K562 (cell line): ENCODE results near the gene SLC26A11. TPM values are rescaled to one million over a fixed set of nuclear protein-coding genes. Genes with fewer than 3 reads are reported as not detected.

Experiments used
- ATAC-seq: fragments of 200-7000 bp; cut with Tn5 transposase; 3 replicates; pipeline ENCODE4 v1.9.1; 2020; ENCODE audit warnings: moderate library complexity
- BruUV-seq: library from RNA; stranded (reverse); fragments of 400-500 nt; replicated peaks from 2 replicates; lab custom pipeline; 2021; lab: Mats Ljungman, UMichigan
- CTCF ChIA-PET: fragments of 300-600 bp; formaldehyde crosslinking; extraction: SDS; loops from one replicate; lab custom pipeline; 2021; ENCODE audit warnings: low intra/inter-chr PET ratio; lab: Yijun Ruan, JAX
- POLR2A ChIA-PET: fragments of 300-600, 350-650 bp; sonication (Branson Sonifier 250); formaldehyde crosslinking; extraction: SDS; loops from one replicate; lab custom pipeline; 2021; ENCODE audit warnings: antibody characterized with exemption, inconsistent platforms; lab: Yijun Ruan, JAX
- DNase-seq, 4 experiments: peaks; one replicate each; pipeline versions ENCODE4 v3.0.0 to v3.0.0-alpha.2; 2011 to 2018; ENCODE audit warnings: low spot score in 3 of 4, mixed read lengths in 3 of 4; ENCODE audit errors: extremely low read depth in 1 of 4
- FAIRE-seq: peaks from 2 replicates; lab custom pipeline; 2011; peaks lifted over from hg19 to GRCh38; lab: Jason Lieb, UNC
- H2AFZ ChIP-seq: 2 replicates; pipeline ENCODE4 v1.6.0; 2011; ENCODE audit warnings: low read depth, low read length, control low read depth, inconsistent platforms
- H3K27ac ChIP-seq: fragments of 200-600 bp; 3 replicates; pipeline ENCODE4 v1.8.0; 2011; ENCODE audit warnings: low read depth, mild to moderate bottlenecking, control low read depth, inconsistent platforms, low read length, moderate library complexity, mixed read lengths; ENCODE audit errors: extremely low read depth
- H3K27me3 ChIP-seq, 2 experiments: fragments of 300-600 bp in 1 of 2; 2 replicates in 1 of 2; 3 replicates in 1 of 2; pipeline versions ENCODE4 v1.6.0 to v1.8.0; 2011; ENCODE audit warnings: inconsistent platforms in 2 of 2, low read length in 2 of 2, mild to moderate bottlenecking in 1 of 2, mixed read lengths in 1 of 2, moderate library complexity in 1 of 2; ENCODE audit not compliant: control insufficient read depth in 2 of 2, insufficient read depth in 2 of 2
- H3K36me3 ChIP-seq: fragments of 300-600 bp; 3 replicates; pipeline ENCODE4 v1.8.0; 2011; ENCODE audit warnings: mild to moderate bottlenecking, low read length, inconsistent platforms; ENCODE audit not compliant: control insufficient read depth, insufficient read depth
- H3K4me1 ChIP-seq, 2 experiments: fragments of 200-600 bp in 1 of 2; replicated peaks in 1 of 2; 2 replicates in 1 of 2; 3 replicates in 1 of 2; pipeline versions ENCODE4 v1.5.1 to v1.8.0; 2011; ENCODE audit warnings: inconsistent platforms in 2 of 2, low read length in 2 of 2, mild to moderate bottlenecking in 1 of 2, mixed read lengths in 1 of 2, moderate library complexity in 1 of 2; ENCODE audit not compliant: control insufficient read depth in 2 of 2, insufficient read depth in 2 of 2
- H3K4me2 ChIP-seq: 2 replicates; pipeline ENCODE4 v1.6.1; 2011; ENCODE audit warnings: low read length, control low read depth, inconsistent platforms, mixed read lengths; ENCODE audit not compliant: insufficient read depth
- H3K4me3 ChIP-seq: fragments of 200-600 bp; sonication (generic), shearing (Covaris generic); 2 replicates; pipeline ENCODE4 v1.5.1; 2016; ENCODE audit warnings: control low read depth, inconsistent platforms
- H3K79me2 ChIP-seq: fragments of 200-600 bp; 3 replicates; pipeline ENCODE4 v1.8.0; 2011; ENCODE audit warnings: low read length, inconsistent platforms; ENCODE audit not compliant: control insufficient read depth, insufficient read depth
- H3K9ac ChIP-seq, 2 experiments: 2 replicates each; pipeline versions ENCODE4 v1.6.0 to v1.6.1; 2011; ENCODE audit warnings: low read depth in 2 of 2, low read length in 2 of 2, control low read depth in 1 of 2, inconsistent platforms in 1 of 2, mild to moderate bottlenecking in 1 of 2, mixed read lengths in 1 of 2; ENCODE audit not compliant: insufficient read depth in 1 of 2
- H3K9me1 ChIP-seq: one replicate; pipeline ENCODE4 v1.6.0; 2011; ENCODE audit warnings: inconsistent platforms, mild to moderate bottlenecking, low read length, moderate library complexity; ENCODE audit not compliant: control insufficient read depth, insufficient read depth
- H3K9me3 ChIP-seq: replicated peaks from 2 replicates; pipeline ENCODE4 v1.5.1; 2011; ENCODE audit warnings: low read depth, low read length, inconsistent platforms; ENCODE audit not compliant: control insufficient read depth, insufficient read depth
- H4K20me1 ChIP-seq: replicated peaks from 2 replicates; pipeline ENCODE4 v1.6.1; 2011; ENCODE audit warnings: low read length, inconsistent platforms, mixed read lengths; ENCODE audit not compliant: control insufficient read depth, insufficient read depth
- C11orf30 ChIP-seq: fragments of 450-650 bp; IDR thresholded peaks from 2 replicates; pipeline ENCODE4 v1.6.1; 2016; ENCODE audit warnings: low read depth, mild to moderate bottlenecking
- ELF1 ChIP-seq: fragments of 200-800 bp; sonication (Bioruptor generic); IDR thresholded peaks from 2 replicates; pipeline ENCODE4 v1.6.1; 2016; ENCODE audit warnings: missing genetic modification characterization, missing compliant biosample characterization
- ESRRA ChIP-seq: fragments of 450-650 bp; IDR thresholded peaks from 2 replicates; pipeline ENCODE4 v1.6.1; 2014; ENCODE audit warnings: low read depth, mild to moderate bottlenecking, moderate library complexity, borderline replicate concordance
- HMGN3 ChIP-seq: IDR thresholded peaks from 2 replicates; pipeline ENCODE4 v1.6.1; 2011; ENCODE audit warnings: borderline replicate concordance, low read depth, mild to moderate bottlenecking, mixed read lengths, low read length; ENCODE audit not compliant: insufficient read length; ENCODE audit errors: extremely low read depth
- MTA2 ChIP-seq: fragments of 450-650 bp; IDR thresholded peaks from 2 replicates; pipeline ENCODE4 v1.6.1; 2016; ENCODE audit warnings: low read depth
- MXI1 ChIP-seq: IDR thresholded peaks from 2 replicates; pipeline ENCODE4 v1.6.1; 2011; ENCODE audit warnings: low read depth, mild to moderate bottlenecking, improper control_type of control experiment, low read length
- SETDB1 ChIP-seq: IDR thresholded peaks from one replicate; pipeline ENCODE4 v1.6.1; 2012; ENCODE audit warnings: low read length, control low read depth, inconsistent platforms
- SMARCB1 ChIP-seq: IDR thresholded peaks from 2 replicates; pipeline ENCODE4 v1.6.1; 2011; ENCODE audit warnings: improper control_type of control experiment, low read depth; ENCODE audit not compliant: insufficient read length
- SRSF3 ChIP-seq: fragments of 200-400 bp; formaldehyde crosslinking; IDR thresholded peaks from 2 replicates; pipeline ENCODE4 v1.6.1; 2016; ENCODE audit warnings: mild to moderate bottlenecking, low read length, moderate library complexity; ENCODE audit not compliant: insufficient read depth
- ZC3H11A ChIP-seq: IDR thresholded peaks from 2 replicates; pipeline ENCODE4 v1.6.1; 2012; ENCODE audit warnings: low read depth, low read length, improper control_type of control experiment
- ZNF224 ChIP-seq: sonication (generic); formaldehyde crosslinking; IDR thresholded peaks from 2 replicates; pipeline ENCODE4 v1.8.0; 2022; ENCODE audit warnings: mild to moderate bottlenecking, missing genetic modification reagents
- ZNF274 ChIP-seq: IDR thresholded peaks from 2 replicates; pipeline ENCODE4 v1.6.1; 2011; ENCODE audit warnings: low read depth, mild to moderate bottlenecking, low read length, moderate library complexity, borderline replicate concordance
- ZNF311 ChIP-seq: fragments of 250-450 bp; sonication (Bioruptor Pico); IDR thresholded peaks from 2 replicates; pipeline ENCODE4 v1.4.0; 2020; ENCODE audit warnings: mild to moderate bottlenecking, moderate library complexity
- ZNF76 ChIP-seq: fragments of 250-450 bp; sonication (Bioruptor Pico); IDR thresholded peaks from 2 replicates; pipeline ENCODE4 v1.4.0; 2020; ENCODE audit warnings: mild to moderate bottlenecking, moderate library complexity, borderline replicate concordance
- ZSCAN32 ChIP-seq: fragments of 450-650 bp; formaldehyde crosslinking; IDR thresholded peaks from 2 replicates; pipeline ENCODE4 v1.4.0; 2020; ENCODE audit warnings: mild to moderate bottlenecking, moderate library complexity
- WGBS: fragments of 100-300 bp; shearing (Covaris generic); methylation state at CpG from one replicate; pipeline ENCODE4 v1.1.6; 2016; ENCODE audit warnings: low coverage, mixed read lengths; ENCODE audit not compliant: insufficient coverage; ENCODE audit errors: missing lambda C conversion rate; 5-methylcytosine and 5-hydroxymethylcytosine counted together
- in situ Hi-C: fragments of 300-500 bp; cut with MboI; formaldehyde crosslinking; loops from 4 replicates; pipeline ENCODE4 v1.15.0; 2018; ENCODE audit warnings: inconsistent platforms, mixed read lengths
- intact Hi-C: fragments of 100-400 bp; cut with micrococcal nuclease; formaldehyde crosslinking; loops from 2 replicates; pipeline ENCODE4 v1.14.2; 2022
- polyA plus RNA-seq, 8 experiments: library from polyadenylated mRNA; depleted of rRNA in 4 of 8; stranded (reverse) in 5 of 8; unstranded in 3 of 8; fragments of >200 nt; fragmentation: Nextera tagmentation in 2 of 8; fragmentation: Illumina TruSeq in 1 of 8; extraction: Ambion mirVana in 2 of 8; extraction: Trizol in 1 of 8; gene quantifications; 2 replicates each; pipeline versions ENCODE4 v1.2.1 to v1.2.3, GENCODE V29; 2011 to 2014; ENCODE audit warnings: inconsistent platforms in 1 of 8, missing spikeins in 1 of 8
- total RNA-seq, 7 experiments: library from RNA; depleted of rRNA in 6 of 7; stranded (reverse); fragments of >200 nt in 6 of 7; fragmentation: Illumina TruSeq in 2 of 7; extraction: Trizol in 2 of 7; gene quantifications; 2 replicates each; pipeline versions ENCODE4 v1.2.1 to v1.2.3, GENCODE V29; 2011 to 2021; ENCODE audit warnings: low replicate concordance in 1 of 7
- TF ChIP-seq, protein P1 (sequence below): fragments of 450-650 bp; IDR thresholded peaks from 2 replicates; pipeline ENCODE4 v1.6.1; 2016; ENCODE audit warnings: borderline replicate concordance
- TF ChIP-seq, protein P2 (sequence below): fragments of 150-350 bp; conservative IDR thresholded peaks from 2 replicates; pipeline ENCODE4 v1.6.1; 2014; ENCODE audit warnings: low read length
- TF ChIP-seq, protein P3 (sequence below): sonication (generic); formaldehyde crosslinking; IDR thresholded peaks from 2 replicates; pipeline ENCODE4 v1.8.0; 2022; ENCODE audit warnings: missing genetic modification reagents, mild to moderate bottlenecking, borderline replicate concordance

Gene SLC26A11
- total and polyA plus RNA-seq, 9 of the 15 experiments (the other 6 are each of a cell fraction or from before 2014, with no cell fraction given), result 0.06 to 3.1 (median 1.2) TPM; not detected in 1

DNA sequence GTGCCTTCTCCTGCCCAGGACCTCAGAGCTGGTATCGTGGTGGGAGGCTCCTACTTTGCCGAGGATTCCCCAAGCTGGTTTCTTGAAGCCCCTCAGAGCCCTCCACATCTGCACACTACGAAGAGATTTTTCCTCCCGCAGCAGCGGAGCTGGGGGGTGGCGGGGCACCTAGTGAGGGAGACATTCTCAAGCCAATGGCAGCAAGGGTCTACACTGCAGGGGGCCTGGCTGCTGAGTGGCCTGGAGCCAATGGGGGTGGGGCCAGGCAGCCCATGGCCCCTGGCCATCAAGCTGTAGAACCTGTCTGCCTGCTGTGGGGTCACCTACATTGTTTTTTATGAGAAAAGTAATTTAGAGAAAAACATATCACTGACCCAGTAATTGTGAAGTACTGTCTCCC is 5.0 kb downstream of the SLC26A11 start (continued):
- TF ChIP-seq MTA2 (no peak), ELF1 (tag) (no peak), ZSCAN32 (CRISPR knock-in tag) (no peak), ZNF274 (no peak), SMARCB1 (no peak)

DNA sequence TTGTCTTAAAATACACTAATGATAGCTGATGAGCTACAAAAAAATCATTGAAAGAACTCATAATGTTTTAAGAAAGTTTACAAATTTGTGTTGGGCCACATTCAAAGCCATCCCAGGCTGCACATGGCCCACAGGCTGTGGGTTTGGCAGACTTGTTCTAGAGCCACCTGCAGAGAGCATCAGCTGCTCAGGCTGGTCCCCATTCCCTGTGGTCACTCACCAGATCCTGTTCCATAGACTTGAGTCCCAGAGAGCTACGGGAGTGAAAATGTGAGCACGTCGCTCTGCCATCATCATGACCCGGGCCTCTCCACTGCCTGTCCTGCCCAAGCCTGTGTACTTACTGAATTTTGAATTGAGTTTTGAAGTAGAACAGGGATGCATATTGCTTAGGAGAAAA is 6.9 kb downstream of the SLC26A11 start:
- DNase-seq, result no peak
- in situ Hi-C loops, result no loop called here
- Histone ChIP-seq H3K9me1 (no peaks in the 10 kb centered on the region), H3K4me3 (no peak overlapping the region), H3K79me2 (no peaks in the 10 kb centered on the region), H4K20me1 (no peaks in the 10 kb centered on the region), H3K4me1 (peaks cover 0 to 17% of the 10 kb centered on the region in 2 experiments; a peak in 2 of 5 replicates), H3K27ac (no peak overlapping the region), H3K4me2 (no peak overlapping the region), H3K36me3 (no peaks in the 10 kb centered on the region), H3K9me3 (no peaks in the 10 kb centered on the region), H2AFZ (no peak overlapping the region), H3K9ac (no peak overlapping the region), H3K27me3 (no peaks in the 10 kb centered on the region)
- ATAC-seq, result no peak
- BruUV-seq, result no TSS peak
- intact Hi-C loops, result no loop called here
- CTCF ChIA-PET, result no interaction called here
- no peak for FAIRE-seq
- WGBS, result 65% methylated on average over 4 of the region's 4 CpGs
- POLR2A ChIA-PET, result interaction anchor here (0.8 to 2.9 kb wide), 2 partner anchors 8 to 41 kb away, joined by 3 to 9 read pairs; no protein-coding TSS in a partner anchor
- TF ChIP-seq ZNF76 (CRISPR knock-in tag) (no peak), ZC3H11A (no peak), SETDB1 (no peak), MXI1 (no peak), C11orf30 (no peak), SRSF3 (no peak), ZNF224 (no peak), ZNF311 (no peak), ESRRA (no peak), HMGN3 (no peak)
- TF ChIP-seq, protein P1, sequence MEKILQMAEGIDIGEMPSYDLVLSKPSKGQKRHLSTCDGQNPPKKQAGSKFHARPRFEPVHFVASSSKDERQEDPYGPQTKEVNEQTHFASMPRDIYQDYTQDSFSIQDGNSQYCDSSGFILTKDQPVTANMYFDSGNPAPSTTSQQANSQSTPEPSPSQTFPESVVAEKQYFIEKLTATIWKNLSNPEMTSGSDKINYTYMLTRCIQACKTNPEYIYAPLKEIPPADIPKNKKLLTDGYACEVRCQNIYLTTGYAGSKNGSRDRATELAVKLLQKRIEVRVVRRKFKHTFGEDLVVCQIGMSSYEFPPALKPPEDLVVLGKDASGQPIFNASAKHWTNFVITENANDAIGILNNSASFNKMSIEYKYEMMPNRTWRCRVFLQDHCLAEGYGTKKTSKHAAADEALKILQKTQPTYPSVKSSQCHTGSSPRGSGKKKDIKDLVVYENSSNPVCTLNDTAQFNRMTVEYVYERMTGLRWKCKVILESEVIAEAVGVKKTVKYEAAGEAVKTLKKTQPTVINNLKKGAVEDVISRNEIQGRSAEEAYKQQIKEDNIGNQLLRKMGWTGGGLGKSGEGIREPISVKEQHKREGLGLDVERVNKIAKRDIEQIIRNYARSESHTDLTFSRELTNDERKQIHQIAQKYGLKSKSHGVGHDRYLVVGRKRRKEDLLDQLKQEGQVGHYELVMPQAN, result no peak
- TF ChIP-seq, protein P2, sequence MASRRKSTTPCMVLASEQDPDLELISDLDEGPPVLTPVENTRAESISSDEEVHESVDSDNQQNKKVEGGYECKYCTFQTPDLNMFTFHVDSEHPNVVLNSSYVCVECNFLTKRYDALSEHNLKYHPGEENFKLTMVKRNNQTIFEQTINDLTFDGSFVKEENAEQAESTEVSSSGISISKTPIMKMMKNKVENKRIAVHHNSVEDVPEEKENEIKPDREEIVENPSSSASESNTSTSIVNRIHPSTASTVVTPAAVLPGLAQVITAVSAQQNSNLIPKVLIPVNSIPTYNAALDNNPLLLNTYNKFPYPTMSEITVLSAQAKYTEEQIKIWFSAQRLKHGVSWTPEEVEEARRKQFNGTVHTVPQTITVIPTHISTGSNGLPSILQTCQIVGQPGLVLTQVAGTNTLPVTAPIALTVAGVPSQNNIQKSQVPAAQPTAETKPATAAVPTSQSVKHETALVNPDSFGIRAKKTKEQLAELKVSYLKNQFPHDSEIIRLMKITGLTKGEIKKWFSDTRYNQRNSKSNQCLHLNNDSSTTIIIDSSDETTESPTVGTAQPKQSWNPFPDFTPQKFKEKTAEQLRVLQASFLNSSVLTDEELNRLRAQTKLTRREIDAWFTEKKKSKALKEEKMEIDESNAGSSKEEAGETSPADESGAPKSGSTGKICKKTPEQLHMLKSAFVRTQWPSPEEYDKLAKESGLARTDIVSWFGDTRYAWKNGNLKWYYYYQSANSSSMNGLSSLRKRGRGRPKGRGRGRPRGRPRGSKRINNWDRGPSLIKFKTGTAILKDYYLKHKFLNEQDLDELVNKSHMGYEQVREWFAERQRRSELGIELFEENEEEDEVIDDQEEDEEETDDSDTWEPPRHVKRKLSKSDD, result no peak
- TF ChIP-seq, protein P3, sequence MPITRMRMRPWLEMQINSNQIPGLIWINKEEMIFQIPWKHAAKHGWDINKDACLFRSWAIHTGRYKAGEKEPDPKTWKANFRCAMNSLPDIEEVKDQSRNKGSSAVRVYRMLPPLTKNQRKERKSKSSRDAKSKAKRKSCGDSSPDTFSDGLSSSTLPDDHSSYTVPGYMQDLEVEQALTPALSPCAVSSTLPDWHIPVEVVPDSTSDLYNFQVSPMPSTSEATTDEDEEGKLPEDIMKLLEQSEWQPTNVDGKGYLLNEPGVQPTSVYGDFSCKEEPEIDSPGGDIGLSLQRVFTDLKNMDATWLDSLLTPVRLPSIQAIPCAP, result no peak
